Activated naive CD8-positive, alpha-beta T cell treated with anti-CD3 and anti-CD28 coated beads, Interleukin-2, amount 50 U/mL, for 16 hours (primary cell): ENCODE results near the gene CCT7.

ENCODE experiments used
- DNase-seq: peaks from one replicate; pipeline ENCODE4 v3.0.0-alpha.2; 2020; ENCODE audit warnings: low read depth, low spot score

The CCT7 gene

DNA sequence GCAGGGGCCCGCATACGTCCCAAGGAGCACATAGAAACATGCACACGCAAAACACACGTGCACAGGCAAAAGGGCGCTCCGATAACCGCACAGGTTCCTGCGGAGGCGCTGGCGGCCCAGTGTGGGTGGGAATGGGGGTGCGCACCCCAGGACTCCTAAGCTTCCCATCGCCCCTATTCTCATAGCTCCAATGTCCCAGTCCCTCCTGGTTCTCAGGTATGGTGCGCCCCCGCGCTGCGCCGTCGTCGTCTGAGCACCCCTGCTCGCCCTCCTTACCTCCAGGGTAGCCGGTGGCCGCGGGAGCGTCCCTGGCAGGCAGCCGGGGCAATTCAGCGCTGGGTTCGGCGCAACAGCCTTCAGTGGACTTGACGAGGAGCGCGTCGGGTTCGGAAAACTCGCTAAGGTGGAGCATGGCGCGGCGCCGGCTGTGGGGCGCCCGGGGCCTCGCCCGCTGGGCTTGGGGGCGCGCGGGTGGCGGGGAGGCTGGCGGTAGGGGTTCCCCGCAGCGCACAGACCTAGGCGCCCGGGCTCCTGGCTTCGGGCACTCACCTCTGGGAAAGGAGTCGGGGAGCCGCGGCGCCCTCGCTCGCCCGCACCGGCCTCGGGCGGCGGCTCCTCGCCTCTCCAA lies 58.9 kb downstream of the CCT7 start:
- no peak for DNase-seq

GRCh38 chr2:73293534-73294171 lies 59.5 kb downstream of the CCT7 start, which contains the start of gene EGR4:
EGR4 (minus strand) TSS chr2:73293548; CDS start chr2:73293317, 231 bp downstream.
- DNase-seq: peak; percentile 81

DNA sequence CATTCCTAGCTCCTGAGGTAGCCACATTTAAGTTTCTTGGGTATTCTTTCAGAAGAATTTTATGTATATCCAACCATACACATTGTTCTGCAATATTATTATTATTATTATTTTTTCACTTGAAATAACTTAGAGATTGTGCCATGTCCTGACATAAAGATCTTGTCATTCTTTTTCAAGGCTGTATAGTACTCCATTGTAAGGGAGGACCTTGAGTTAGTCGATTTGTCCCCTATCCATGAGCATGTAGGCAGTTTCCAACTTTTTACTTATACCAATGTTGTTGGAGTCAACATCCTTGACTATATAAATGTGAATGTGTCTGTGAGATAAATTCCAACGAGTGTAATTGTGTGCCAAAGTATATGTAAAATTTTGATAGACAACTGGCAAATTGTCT lies 60.1 kb downstream of the CCT7 start:
- DNase-seq: no peak

- DNase-seq: no peak
Measured at GRCh38 chr2:73295751-73296400, 61.8 kb downstream of the CCT7 start.

DNA sequence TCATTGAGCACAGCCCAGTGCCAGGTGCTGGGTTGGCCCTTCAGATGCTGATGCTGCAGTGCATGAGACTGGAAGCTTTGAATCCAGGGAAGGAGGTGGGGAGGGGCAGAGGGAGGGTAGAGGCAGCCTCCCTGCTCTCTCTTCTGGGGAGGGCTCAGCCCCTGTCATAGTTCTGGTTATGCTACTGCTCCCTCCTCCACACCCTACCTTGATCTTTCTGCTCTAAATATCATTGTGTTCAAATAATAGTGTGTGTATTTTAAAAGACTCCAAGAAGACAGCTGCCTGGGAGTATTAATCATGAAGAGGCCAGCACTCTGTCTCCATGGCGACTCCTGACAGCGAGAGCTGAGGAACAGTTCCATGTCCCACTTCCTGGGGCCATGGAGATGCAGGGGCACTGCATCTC lies 63.0 kb downstream of the CCT7 start:
- DNase-seq: no peak

DNA sequence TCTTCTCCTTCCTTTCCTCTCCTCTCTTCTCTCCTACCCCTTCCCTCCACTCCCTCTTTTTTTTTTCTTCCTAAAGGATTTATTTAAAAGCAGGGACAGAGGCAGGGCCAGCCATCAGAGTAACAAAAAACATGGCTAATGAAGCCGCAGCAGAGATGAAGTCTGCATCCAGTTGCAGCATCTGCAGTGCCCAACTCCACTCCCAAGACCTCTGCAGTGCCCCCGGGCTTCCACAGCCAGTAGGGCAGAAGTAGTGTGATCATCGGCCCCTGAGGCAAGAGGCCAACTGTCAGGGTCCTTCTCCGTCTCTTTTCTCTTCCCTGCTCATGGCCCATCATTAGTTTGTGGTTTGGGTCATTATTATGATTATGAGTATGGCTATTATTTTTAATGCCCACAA lies 63.5 kb downstream of the CCT7 start:
- no peak for DNase-seq

DNA sequence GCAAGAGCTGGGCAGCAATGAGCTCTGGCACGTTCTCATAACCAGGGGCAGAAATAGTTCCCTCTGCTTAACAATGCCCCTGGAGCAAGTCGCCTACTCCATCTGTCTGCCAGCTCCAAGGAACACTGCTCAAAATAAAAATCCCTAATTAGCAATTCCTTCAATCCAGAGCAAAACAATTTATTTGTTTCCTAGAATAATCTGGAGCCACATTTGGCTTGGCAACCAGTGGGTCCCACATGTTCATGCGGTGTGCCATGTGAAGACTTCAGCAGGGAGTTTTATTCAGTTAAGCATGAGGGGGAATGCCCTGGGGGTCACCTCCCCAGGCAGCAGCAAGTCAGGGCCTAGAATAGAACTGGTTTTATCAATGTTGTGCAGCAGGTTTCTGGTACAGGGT lies 66.8 kb downstream of the CCT7 start:
- no peak for DNase-seq

DNA sequence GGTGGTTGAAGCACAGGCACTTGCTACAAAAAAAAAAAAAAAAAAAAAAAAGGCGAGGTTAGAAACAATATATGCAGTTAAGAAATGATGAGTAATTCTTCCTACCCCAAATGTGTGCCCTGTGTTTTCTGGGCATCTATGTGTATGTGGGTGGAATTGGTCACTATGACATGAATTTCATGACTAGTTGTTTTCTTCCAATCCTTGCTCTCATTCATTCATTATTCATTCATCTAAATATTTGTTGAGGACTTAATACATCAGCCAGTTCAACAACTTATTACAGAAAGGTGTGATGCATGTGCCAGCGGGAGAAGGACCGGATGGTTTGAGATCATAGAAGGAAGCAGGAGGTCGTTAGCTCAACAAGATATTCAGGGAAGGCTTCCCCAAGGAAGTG lies 67.5 kb downstream of the CCT7 start:
- no peak for DNase-seq
